HG02798 (cell line): Measurements from ENCODE around the gene ALPI.
"Not testable (repeated sequence)": the region's sequence is repeated elsewhere in the genome, so short reads cannot be mapped to it uniquely, and the experiment has no call there.

ENCODE experiments used
- ATAC-seq: cut with Tn5 transposase; IDR thresholded peaks from one replicate; pipeline ENCODE4 v1.9.1; 2021; ENCODE audit warnings: mild to moderate bottlenecking; ENCODE audit not compliant: unreplicated experiment, poor library complexity

Gene ALPI

GRCh38 chr2:232420463-232421188 lies 35.3 kb upstream of the ALPI start:
- no peak for ATAC-seq

- ATAC-seq: no peak
Observed at GRCh38 chr2:232421189-232421785, 34.7 kb upstream of the ALPI start.

DNA sequence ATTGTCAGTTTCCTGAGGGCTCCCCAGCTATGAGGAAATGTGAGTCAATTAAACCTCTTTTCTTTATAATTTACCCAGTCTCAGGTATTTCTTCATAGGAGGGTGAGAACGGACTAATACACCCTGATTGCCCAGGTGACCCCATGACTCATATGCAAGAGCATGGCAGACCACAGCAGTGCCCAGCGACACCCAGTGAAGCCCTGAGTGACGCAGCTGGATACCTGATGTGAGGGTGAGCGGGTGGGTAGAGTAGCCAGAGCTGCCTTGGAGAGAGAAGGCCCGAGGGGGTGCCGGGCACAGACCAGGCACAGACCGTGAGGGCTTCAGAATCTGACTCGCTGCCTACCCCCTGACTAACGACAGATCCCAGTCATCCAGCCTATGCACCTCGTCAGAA lies 33.9 kb upstream of the ALPI start:
- ATAC-seq: no peak

DNA sequence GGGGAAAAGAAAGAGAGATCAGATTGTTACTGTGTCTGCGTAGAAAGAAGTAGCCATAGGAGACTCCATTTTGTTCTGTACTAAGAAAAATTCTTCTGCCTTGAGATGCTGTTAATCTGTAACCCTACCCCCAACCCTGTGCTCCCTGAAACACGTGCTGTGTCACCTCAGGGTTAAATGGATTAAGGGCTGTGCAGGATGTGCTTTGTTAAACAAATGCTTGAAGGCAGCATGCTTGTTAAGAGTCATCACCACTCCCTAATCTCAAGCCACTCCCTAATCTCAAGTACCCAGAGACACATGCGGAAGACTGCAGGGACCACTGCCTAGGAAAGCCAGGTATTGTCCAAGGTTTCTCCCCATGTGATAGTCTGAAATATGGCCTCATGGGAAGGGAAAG lies 33.0 kb upstream of the ALPI start:
- ATAC-seq: not testable (repeated sequence)

DNA sequence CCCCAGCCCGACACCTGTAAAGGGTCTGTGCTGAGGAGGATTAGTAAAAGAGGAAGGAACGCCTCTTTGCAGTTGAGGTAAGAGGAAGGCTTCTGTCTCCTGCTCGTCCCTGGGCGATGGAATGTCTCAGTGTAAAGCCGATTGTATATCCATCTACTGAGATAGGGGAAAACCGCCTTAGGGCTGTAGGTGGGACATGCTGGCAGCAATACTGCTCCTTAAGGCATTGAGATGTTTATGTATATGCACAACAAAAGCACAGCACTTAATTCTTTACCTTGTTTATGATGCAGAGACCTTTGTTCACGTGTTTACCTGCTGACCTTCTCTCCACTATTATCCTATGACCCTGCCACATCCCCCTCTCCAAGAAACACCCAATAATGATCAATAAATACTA lies 32.5 kb upstream of the ALPI start:
- ATAC-seq: not testable (repeated sequence)

- no peak for ATAC-seq
Observed at GRCh38 chr2:232431705-232432590, 24.0 kb upstream of the ALPI start.

- ATAC-seq: no peak
Observed at GRCh38 chr2:232432598-232433184, 23.3 kb upstream of the ALPI start.

- not testable (repeated sequence) for ATAC-seq
Observed at GRCh38 chr2:232433622-232434021, 22.3 kb upstream of the ALPI start.

DNA sequence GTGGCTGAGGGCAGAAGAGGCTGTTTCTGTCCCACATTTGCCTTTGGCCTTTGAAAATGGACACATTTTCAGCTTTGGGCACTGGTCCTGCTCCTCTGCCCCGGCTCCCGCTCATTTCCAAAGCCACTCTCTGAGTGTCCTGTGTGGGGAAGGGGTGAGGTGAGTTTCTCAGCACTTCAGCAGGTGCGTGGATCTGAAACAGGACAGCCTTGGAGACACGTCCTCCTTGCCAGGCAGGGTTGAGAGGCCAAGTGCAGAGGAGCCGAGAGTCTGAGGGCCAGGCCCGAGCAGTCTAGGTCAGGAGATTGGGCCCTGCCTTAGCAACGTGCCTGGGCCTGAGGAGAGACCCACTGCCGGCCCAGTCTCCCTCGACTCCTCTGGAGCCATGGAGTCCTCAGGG lies 21.9 kb upstream of the ALPI start:
- ATAC-seq: no peak

GRCh38 chr2:232434563-232435374 lies 21.2 kb upstream of the ALPI start:
- ATAC-seq: no peak

- no peak for ATAC-seq
Observed at GRCh38 chr2:232435375-232435648, 20.6 kb upstream of the ALPI start.

GRCh38 chr2:232435805-232436204 lies 20.1 kb upstream of the ALPI start:
- ATAC-seq: no peak

DNA sequence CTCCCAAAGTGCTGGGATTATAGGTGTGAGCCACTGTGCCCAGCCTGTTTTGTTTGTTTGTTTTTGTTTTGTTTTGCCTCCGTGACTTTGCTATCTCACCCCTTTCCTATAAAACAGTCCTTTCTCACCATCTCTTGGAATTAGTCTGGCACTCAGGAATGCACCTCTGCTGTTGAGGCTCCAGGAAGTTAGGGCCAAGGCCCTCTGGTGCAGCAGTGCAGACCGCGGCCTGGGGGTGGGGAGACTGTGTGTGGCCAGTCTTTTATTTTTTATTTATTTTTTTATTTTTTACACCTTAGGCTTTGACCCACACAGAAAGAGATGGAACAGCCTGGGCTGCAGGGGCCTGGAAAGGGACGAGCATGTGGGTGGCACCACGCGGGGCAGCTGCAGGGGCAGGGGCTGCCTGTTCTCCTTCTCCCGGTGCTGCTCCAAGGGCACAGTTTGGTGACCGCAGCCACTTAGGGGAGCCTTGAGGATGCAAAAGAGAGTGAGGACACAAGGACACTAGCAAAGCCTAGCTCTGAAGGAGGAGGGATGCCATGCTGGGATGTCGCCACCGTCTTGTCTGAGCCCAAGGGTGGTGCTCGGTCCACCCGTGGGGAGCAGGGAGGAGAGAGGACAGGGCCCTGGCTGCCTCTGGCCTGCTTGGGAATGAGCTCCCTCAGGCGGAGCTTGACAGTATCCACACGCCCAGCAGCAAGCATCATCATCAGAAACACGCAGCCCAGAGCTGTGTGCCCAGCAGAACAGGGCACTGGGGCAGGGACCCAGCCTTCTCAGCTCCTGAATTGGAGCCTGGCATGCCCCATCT lies 19.4 kb upstream of the ALPI start:
- no peak for ATAC-seq

DNA sequence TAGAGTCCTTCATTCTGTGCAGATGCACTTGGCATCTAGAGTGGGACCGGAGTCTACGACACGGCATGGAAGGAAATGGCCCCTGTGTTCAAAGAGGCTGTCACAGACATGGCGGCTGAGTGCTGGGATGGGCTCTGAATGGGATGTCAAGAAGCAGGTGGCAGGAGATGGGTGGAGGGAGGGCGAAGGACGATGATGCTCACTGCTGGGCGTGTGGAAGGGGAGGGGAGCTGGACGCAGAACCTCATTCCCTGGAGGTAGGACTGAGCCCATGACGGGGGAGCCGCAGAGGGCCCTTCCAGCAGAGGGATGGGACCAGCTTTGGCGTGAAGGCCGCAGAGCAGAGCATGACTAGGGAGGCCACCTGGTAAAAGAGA lies 18.8 kb upstream of the ALPI start:
- ATAC-seq: no peak

- ATAC-seq: no peak
Observed at GRCh38 chr2:232438091-232438490, 17.9 kb upstream of the ALPI start.

- no peak for ATAC-seq
Observed at GRCh38 chr2:232438951-232439757, 16.8 kb upstream of the ALPI start.

GRCh38 chr2:232439758-232440135 lies 16.2 kb upstream of the ALPI start:
- ATAC-seq: no peak

GRCh38 chr2:232440220-232441018 lies 15.5 kb upstream of the ALPI start:
- peak; percentile 70 for ATAC-seq
